GM18909 (cell line): Measurements from ENCODE around the gene TARDBP.
"Not testable (repeated sequence)": the region's sequence is repeated elsewhere in the genome, so short reads cannot be mapped to it uniquely, and the experiment has no call there.

Experiments
- ATAC-seq: cut with Tn5 transposase; IDR thresholded peaks from one replicate; pipeline ENCODE4 v1.9.1; 2021; ENCODE audit warnings: mild to moderate bottlenecking; ENCODE audit not compliant: unreplicated experiment, poor library complexity

The TARDBP gene

DNA sequence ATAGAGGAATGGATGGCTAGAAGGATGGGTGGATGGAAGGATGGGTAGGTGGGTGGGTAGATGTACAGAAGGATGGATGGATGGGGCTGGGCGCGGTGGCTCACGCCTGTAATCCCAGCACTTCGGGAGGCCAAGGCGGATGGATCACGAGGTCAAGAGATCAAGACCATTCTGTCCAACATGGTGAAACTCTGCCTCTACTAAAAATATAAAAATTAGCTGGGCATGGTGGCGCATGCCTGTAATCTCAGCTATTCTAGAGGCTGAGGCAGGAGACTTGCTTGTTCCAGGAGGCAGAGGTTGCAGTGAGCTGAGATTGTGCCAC lies 27.6 kb downstream of the TARDBP start:
- not testable (repeated sequence) for ATAC-seq

DNA sequence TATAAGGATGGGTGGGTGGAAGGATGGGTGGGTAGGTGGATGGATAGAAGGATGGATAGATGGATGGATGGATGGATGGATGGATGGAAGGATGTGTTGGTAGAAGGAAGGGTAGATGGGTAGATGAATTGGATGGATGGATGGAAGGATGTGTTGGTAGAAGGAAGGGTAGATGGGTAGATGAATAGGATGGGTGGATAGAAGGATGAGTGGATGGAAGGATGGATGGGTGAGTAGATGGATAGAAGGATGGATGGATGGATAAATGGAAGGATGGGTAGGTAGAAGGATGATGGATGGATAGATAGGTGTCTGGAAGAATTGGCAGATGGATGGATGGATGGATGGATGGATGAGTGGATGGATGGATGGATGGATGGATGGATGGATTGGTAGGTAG lies 28.6 kb downstream of the TARDBP start:
- ATAC-seq, result no peak

DNA sequence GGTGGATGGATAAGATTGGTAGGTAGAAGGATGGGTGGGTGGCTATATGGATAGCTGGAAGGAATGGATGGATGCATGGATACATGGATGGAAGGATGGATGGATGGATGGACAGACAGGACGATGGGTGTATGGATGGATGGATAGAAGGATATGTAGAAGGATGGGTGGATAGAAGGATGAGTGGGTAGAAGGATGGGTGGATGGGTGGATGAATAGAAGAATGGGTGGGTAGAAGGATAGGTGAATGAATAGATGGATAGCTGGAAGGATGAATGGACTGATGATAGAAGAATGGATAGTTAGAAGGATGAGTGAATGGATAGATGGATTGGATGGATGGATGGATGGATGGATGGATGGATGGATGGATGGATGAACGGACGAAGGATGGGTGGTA lies 29.6 kb downstream of the TARDBP start:
- ATAC-seq, result no peak

DNA sequence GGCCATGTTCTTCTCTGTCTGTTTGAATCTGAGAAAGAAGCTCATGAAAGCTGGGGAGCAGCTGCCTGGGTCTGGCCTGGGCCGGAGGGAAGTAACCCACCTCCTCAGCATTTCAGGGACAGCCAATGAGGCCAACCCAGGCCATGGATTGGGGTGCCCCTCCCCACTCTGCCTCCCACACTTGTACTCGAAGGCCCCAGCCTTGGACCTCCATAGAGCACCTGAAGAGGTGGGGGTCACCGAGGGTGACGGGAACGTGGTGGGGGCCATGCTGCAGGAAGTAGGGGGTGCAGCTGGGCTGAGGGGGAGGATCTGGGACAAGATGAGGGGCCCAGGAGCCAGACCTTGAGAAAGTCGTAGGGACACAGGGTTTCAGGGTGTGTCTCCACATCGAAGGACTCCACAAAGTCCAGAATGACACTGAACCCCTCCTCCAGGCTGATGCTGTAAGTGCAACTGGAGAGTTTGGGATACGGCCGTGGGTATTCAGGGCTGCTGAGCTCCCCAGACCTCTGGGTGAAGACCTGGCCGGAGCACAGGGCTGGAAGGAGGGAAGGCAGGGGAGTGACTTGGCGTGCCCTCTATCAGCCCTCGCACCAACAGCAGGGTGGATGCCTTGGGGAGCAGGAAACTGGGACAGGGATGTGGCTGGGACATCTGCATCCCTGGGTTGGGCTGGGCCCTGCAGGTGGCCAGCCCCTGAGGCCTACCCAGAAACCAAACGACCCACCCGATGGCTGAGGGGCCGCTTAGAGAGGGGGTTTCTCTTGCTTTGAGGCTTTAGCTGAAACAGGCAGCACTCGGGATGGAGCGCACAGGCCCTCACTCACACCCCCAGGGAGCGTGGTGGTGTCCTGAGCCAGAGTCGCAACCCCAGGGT lies 30.8 kb downstream of the TARDBP start:
- no peak for ATAC-seq

DNA sequence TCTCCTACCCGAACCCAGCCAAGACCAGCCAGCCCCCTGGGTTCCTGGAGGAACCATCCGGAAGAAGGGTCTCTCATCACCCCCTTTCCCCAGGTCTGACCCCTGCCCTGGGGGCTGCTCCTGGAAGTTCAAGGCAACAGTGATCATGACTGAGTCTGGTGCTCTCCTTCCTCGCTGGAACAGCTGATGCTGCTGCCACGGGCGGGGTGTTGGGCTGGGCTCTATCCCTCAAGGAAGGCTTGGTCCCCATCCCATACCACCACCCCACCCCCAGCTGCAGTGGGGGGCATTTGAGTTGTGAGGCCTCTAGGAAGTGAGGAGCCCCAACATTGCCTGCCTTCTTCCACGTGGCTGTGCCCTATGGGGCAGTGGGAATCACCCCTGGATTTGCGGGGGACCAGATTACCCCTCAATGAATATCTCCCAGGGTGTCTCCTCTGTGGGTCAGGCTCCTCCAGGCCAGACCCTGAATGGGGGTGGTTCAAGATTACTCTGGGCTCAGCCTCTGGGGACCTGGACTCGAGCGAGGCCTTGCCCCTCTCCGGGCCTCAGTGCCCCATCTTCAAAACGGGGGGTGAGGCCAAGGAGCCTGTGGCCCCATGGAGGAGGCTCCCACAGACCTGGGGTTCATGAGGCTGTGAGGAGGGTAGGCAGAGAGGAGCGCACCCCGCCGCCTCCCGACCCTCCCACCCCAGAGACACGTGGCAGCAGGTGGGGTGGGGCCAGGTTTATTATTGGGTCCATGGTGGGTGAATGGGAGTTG lies 31.8 kb downstream of the TARDBP start:
- ATAC-seq, result no peak

DNA sequence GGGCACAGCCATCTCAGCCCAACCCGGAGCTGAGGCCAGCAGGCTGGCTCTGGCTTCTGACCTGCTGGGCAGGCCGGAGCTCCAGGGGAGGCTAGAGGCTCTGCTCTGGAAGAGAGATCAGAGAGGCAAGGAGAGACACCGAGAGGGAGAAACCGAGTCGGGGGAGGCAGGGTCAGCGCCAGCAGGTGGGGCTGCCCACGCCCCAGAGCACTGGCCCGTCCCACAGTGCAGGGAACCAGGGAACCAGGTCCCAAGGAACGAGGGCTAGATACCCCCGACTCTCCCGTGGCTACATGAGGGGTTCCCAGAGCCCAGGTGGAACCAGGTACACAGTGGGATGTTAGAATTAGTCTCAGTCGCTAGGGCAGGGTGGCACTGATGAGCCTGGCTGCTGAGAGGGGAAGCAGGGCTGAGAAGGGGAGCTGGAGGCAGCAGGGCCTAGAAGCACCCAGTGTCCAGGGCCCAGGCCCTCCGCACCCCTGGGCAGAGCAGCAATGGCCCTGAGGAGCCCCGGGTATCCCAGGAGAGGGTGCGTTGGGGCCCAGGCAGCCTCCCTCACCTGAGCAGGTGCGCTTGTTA lies 32.5 kb downstream of the TARDBP start:
- no peak for ATAC-seq

DNA sequence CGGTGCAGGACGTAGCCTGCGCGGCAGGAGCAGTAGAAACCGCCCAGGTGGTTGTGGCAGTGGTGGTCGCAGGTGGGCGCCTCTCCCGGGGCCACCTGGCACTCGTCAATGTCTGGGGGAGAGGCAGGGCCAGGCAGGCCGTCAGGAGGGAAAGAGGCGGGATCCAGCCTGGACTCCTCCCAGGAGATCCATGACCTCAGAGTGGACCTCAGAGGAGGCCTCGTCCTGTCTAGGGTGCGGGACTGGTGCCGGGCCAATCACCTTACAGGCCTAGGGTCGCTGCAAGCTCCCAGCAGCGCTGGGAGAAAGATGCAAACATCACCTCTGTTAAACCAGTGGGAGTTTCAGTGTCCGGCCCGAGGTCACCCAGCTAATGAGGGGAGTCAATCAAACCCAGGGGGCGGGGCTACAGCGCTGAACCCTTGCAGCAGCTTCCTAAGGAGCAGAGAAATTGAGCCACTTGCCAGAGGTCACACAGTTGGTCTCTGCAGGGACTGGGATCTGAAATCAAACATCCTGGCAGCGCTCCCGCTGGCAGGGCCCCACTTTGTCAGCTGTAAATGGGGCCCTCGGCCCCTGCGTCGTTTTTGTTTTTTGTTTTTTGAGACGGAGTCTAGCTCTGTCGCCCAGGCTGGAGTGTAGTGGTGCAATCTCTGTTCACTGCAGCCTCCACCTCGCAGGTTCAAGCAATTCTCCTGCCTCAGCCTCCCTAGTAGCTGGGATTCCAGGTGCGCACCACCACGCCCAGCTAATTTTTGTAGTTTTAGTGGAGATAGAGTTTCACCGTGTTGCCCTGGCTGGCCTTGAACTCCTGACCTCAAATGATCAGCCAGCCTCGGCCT lies 33.2 kb downstream of the TARDBP start:
- ATAC-seq, result no peak

DNA sequence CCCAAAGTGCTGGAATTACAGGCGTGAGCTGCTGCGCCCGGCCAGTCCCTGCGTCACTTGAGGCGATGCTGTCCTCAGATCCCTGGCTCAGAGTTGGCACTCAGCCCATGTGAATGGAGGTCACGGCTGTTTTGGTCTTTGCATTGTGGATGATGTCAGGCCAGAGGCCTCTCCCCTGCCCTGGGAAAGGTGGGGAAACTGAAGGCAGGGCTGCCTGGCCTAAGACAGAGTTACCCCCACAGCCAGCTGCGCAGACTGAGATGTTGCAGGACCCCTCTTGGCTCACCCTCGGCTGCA lies 33.8 kb downstream of the TARDBP start:
- ATAC-seq, result no peak

DNA sequence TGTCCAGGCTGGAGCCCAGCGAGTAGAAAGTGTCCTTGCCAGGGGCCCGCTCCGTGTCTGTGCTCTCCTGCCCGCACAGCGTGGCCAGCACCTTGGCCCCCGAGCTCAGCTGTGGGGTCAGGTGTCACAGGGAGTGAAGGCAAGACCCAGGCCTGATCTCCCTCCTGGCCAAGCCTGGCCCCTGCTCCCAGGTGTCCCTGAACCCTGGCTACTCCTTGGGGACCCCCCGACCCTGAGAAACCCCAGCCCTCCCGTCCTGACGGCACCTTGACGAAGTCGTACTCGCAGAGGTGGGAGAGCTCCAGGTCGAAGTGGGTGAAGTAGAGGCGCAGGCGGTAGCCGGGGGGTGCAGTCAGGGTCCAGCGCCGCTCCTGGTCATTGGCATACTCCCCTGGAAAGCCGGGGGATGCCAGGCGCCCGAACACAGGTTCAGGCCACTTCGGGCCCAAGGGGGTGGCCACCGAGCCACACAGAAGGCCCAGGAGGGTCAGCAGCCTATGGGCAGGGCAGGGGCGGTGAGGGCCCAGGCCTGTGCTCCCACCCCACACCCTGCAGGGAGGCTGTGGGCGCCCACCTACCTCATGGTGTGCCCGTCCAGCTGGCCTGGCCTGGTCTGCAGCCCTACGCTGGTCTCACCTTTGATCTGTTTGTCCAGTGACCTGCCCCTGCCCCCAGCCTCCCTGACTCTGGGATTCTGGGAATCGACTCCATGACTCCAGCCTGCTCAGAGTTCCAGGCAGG lies 34.3 kb downstream of the TARDBP start, which contains the start of gene MASP2:
Gene MASP2, minus strand, starts transcription at position 615 of the 741 bp plus-strand sequence. Its CDS starts 32 bp downstream, at position 583.
- ATAC-seq, result no peak

DNA sequence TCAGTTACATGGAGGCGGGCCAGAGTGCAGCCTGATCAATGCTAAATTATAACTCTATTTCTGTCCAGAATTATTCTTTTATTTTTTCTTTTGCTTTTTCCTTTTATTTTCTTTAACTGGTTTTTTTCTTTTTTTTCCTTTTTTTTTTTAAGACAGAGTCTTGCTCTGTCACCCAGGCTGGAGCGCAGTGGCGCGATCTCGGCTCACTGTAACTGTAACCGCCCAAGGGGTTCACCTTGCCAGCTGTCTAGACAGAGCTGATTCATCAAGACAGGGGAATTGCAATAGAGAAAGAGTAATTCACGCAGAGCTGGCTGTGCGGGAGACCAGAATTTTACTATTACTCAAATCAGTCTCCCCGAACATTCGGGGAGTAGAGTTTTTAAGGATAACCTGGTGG lies 38.7 kb downstream of the TARDBP start:
- not testable (repeated sequence) for ATAC-seq

DNA sequence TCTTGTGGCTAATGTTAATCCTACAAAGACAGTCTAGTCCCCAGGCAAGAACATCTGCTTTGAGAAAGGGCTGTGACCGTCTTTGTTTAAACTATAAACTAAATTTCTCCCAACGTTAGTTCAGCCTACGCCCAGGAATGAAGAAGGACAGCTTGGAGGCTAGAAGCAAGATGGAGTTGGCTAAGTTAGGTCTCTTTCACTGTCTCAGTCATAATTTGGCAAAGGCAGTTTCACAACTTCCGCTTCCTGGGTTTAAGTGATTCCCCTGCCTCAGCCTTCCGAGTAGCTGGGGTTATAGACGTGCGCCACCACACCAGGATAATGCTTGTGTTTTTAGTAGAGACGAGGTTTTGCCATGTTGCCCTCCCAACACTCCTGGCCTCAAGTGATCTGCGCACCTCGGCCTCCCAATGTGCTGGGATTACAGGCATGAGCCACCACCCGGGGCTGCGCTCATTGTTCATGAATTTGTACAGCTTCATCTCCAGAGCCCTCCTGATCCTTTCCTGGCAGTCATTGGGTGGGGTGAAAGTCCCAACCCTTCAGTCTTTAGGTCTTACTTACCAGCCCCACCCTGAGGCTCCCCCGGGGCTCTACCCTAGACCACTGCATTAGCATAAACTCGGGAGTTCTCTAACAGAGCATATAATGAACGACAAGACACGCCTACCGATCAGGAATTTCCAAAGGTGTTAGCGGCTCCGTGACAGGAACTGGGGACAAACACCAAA lies 39.5 kb downstream of the TARDBP start:
- no peak for ATAC-seq

DNA sequence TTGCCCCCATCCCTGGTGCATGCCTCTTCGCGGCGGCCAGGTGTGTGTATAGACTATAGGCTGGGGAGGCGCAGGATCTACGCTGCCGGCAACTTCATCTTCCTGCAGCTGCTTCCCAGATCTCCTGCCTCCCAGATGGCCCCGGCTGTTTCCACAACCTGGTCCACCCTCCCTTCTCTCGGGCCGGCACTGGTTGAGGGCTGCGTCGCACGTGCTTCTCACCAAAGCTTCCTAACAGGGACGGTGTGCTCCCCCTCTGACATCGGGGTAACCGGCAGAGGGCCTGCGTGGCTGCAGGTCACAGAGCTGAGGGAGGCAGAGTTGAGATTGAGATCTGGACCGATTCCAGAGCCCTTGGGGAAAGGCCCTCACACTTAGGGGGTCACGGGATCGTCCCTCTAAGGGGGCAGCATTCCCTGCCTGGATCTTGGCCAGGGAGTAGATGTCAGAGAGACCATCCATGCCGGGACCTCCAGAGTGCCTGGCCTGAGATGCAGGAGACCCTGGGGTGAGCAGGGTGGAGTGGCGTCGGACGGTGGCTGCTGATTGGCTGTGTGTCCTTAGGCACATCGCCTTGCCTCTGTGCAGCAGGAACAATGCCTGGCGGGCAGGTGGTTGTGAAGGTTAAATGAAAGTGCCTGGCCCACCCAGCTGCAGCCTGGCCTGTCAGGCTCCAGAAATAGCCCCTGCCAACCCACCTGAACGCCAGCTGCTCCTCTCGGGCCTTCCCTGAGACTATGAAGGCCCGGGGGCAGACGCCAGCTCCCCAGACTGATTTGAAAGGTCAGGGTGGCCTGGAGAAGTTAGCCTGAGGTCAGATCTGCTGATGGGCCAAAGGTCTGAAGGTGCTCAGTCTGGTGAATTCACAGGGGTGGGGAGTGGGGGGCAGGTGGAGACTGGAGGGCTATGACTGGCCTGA lies 40.6 kb downstream of the TARDBP start:
- no peak for ATAC-seq

DNA sequence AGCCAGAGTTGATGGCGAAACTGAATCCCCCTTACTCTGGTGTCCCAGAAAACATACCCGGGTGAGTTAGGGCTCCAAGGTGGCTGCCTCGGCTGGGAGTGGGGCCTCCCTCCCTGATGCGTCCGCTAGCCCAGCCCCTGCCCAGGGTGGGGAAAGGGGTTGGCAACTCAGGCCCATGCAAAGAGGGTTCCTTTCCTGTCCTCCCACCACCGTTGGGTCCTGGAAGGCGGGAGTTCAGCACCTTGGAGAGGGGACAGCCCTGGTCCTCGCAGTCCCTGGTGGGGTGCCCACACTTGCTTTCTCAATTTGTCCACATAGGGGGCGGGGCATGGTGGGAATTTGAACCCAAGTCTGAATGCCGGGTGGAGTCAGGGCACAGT lies 41.3 kb downstream of the TARDBP start:
- ATAC-seq, result no peak

DNA sequence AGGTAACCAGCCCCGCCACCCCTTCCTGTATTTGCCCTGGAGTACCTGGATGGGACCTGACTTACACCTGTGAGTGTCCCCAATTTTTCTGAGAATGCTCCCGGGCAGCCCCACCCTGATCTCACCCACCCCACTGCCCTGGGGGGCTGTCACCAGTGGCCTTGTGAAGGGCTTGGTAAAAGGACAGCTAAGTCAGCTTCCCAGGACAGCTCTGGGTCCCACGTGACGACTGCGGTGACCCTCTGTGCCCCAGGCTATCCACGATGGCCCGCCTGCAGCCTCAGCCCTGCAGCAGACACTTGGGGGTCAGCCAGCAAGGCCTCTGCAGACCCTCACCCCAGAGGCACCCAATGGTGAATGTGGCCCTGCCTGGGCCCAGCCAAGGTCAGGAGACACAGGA lies 41.7 kb downstream of the TARDBP start:
- no peak for ATAC-seq

DNA sequence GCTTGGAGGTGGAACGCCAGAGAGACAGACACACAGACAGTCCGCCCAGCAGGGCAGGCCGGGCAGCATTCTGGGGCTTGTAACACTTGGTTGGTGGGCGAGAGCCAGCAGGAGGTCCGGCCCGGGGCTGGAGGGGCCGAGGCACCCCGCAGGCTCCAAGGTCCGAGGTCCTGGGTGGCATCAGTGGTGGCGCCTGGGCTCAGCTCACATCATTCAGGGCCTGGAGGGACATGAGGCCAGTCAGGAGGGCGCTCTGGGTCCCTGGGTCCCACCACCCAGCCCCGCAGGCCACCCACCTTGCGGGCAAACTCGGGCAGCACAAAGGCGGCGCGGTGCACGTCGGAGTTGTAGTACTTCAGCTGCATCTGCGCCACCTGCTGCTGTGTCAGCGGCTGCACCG lies 42.2 kb downstream of the TARDBP start:
- ATAC-seq, result no peak

DNA sequence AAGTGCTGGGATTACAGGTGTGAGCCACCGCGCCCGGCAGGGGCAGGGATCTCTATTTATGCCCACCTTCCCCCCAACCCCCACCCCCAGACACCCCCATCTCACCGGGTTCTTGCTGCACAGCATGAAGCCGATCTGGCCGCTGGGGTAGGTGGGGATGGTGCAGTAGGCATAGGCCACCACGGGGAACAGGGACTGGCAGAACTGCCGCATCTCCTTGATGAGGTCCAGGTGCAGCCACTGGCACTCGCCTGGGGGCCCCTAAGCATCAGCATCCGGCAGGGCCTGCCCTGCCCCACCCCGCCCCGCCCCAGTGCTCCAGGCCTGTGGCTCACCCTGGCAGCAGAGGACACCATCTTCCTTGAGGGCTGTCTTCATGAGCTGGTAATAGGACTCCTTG lies 43.2 kb downstream of the TARDBP start:
- no peak for ATAC-seq

DNA sequence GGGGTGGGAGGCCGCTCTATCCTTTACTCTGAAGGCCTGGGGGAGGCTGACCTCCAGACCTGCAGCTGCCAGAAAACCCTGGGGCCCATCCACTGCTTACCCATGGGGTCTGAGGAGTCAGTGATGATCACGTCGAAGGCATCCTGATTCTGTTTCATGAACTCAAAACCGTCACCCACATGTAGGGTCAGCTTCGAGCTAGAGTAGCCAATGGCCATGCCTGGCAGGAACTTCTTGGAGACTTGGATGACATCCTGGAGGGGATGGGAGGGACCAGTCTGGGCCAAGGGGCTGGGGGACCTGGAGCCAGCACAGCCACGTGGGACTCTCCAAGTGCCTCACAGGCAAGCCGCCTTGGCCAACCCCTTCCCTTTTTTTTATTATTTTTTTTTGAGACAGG lies 44.0 kb downstream of the TARDBP start:
- ATAC-seq, result no peak

DNA sequence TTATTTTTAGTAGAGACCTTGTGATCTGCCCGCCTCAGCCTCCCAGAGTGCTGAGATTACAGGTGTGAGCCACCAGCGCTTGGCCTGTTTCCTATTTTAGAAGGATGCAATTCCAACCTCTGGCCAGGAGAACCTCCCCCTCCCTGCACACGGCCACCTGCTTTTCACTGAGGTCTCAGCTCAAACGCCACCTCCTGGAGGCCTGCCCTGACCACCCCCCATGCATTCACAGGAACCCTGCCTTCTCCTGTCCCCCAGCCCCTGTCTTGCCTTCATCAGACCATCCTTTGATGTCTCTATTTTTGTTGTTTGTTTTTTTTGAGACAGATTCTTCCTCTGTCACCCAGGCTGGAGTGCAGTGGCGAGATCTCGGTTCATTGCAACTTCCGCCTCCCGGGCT lies 45.0 kb downstream of the TARDBP start:
- no peak for ATAC-seq
